ENCODE results near the gene SNX18. TPM values are rescaled to one million over a fixed set of nuclear protein-coding genes. Genes with fewer than 3 reads are reported as not detected.

The SNX18 gene
- polyA plus RNA-seq, 2 of the 4 experiments (the other 2 are of a cell fraction), result 7.1 to 8.1 TPM

GRCh38 chr5:54577528-54577927, 60.0 kb downstream of the SNX18 start:
- WGBS (ENCODE audit: missing lambda C conversion rate), result 47% methylated on average over 5 of the region's 5 CpGs
- Histone ChIP-seq H3K27ac (no peak overlapping the region), H3K9me3 (no peaks in the 10 kb centered on the region), H3K4me2 (no peak overlapping the region), H3K4me1 (no peaks in the 10 kb centered on the region), H3K4me3 (no peak overlapping the region)
- POLR2A ChIA-PET, result no interaction called here
- TF ChIP-seq, protein P1, sequence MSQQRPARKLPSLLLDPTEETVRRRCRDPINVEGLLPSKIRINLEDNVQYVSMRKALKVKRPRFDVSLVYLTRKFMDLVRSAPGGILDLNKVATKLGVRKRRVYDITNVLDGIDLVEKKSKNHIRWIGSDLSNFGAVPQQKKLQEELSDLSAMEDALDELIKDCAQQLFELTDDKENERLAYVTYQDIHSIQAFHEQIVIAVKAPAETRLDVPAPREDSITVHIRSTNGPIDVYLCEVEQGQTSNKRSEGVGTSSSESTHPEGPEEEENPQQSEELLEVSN (IDR thresholded peaks at IDR 0.05; ENCODE audit: borderline replicate concordance, low read depth), result no peak
- TF ChIP-seq, protein P2, sequence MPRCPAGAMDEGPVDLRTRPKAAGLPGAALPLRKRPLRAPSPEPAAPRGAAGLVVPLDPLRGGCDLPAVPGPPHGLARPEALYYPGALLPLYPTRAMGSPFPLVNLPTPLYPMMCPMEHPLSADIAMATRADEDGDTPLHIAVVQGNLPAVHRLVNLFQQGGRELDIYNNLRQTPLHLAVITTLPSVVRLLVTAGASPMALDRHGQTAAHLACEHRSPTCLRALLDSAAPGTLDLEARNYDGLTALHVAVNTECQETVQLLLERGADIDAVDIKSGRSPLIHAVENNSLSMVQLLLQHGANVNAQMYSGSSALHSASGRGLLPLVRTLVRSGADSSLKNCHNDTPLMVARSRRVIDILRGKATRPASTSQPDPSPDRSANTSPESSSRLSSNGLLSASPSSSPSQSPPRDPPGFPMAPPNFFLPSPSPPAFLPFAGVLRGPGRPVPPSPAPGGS (IDR thresholded peaks at IDR 0.05), result no peak
- TF ChIP-seq SMC3 (IDR thresholded peaks at IDR 0.05) (no peak), MYC (IDR thresholded peaks at IDR 0.05; ENCODE audit: borderline replicate concordance, low read length) (no peak), NFE2L2 (conservative IDR thresholded peaks at IDR 0.05; ENCODE audit: low read length) (no peak), FOSB (CRISPR knock-in tag; IDR thresholded peaks at IDR 0.05) (no peak)
- ATAC-seq (no peak), FAIRE-seq (no peak), DNase-seq (ENCODE audit: low read depth in 1 of 2, low spot score in 1 of 2) (no peak)
- CTCF ChIA-PET, result interaction anchor here (1.2 to 1.5 kb wide), 2 partner anchors 9 to 60 kb away, joined by 3 to 5 read pairs; partner anchors contain the start of gene SNX18

GRCh38 chr5:54577937-54578653, 60.5 kb downstream of the SNX18 start:
- 29% methylated on average over 7 of the region's 7 CpGs for WGBS (ENCODE audit: missing lambda C conversion rate)
- no peak for FAIRE-seq

More at GRCh38 chr5:54577937-54578653, 60.5 kb downstream of the SNX18 start:
- Histone ChIP-seq H3K27ac (no peak overlapping the region), H3K9me3 (no peaks in the 10 kb centered on the region), H3K4me2 (no peak overlapping the region), H3K4me1 (no peaks in the 10 kb centered on the region), H3K4me3 (no peak overlapping the region)
- no peak for DNase-seq (ENCODE audit: low read depth in 1 of 2, low spot score in 1 of 2)
- CTCF ChIA-PET, result interaction anchor here (1.5 kb wide), 1 partner anchor 8 kb away, joined by 3 read pairs; no protein-coding TSS in a partner anchor
- TF ChIP-seq EP300 (IDR thresholded peaks at IDR 0.05), result no peak
- no peak for TF ChIP-seq TFCP2L1 (CRISPR knock-in tag; IDR thresholded peaks at IDR 0.05)
- no peak for TF ChIP-seq CTCF (IDR thresholded peaks at IDR 0.05)
- no peak for TF ChIP-seq ELK1 (IDR thresholded peaks at IDR 0.05; ENCODE audit: low read depth, low read length)
- TF ChIP-seq, protein P3, sequence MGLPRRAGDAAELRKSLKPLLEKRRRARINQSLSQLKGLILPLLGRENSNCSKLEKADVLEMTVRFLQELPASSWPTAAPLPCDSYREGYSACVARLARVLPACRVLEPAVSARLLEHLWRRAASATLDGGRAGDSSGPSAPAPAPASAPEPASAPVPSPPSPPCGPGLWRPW (IDR thresholded peaks at IDR 0.05), result no peak
- TF ChIP-seq TP53 (CRISPR knock-in tag; IDR thresholded peaks at IDR 0.05), result no peak
- no peak for TF ChIP-seq KDM1A (IDR thresholded peaks at IDR 0.05; ENCODE audit: low read depth)
- TF ChIP-seq NR3C1 (IDR thresholded peaks at IDR 0.05), result no peak
- TF ChIP-seq SREBF2 (IDR thresholded peaks at IDR 0.05), result no peak
- TF ChIP-seq, protein P2 (IDR thresholded peaks at IDR 0.05), result no peak
- no peak for TF ChIP-seq RFX5 (IDR thresholded peaks at IDR 0.05)
- TF ChIP-seq NPAS2 (CRISPR knock-in tag; IDR thresholded peaks at IDR 0.05; ENCODE audit: borderline replicate concordance), result no peak
- POLR2A ChIA-PET, result no interaction called here
- no peak for ATAC-seq

Measured in A549 (cell line).